ENCODE data around the gene MROH2B. TPM values are rescaled to one million over a fixed set of nuclear protein-coding genes. Genes with fewer than 3 reads are reported as not detected.

The MROH2B gene
- total RNA-seq, 1 donor from 2014 or later: not detected

DNA sequence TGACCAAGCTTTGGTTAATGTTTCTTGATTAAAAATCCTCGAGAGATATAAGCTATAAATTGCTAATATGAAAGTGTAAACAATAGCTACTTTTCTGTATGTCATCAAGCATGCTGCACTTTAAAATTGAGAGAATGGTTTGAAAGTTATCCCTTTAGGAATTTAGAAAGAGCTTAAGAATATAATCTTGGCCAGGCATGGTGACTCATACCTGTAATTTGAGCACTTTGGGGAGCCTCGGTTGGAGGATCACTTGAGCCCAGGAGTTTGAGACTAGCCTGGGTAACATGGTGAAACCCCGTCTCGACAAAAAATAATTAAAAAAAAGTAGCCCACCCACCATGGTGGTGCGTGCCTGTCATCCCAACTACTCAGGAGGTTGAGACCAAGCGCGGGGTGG, 12.2 kb upstream of the MROH2B start:
- Mint-ChIP-seq H3K36me3 (no peaks in the 10 kb centered on the region), H3K27ac (no peak overlapping the region), H3K4me1 (peaks cover 10% of the 10 kb centered on the region), H3K4me3 (no peak overlapping the region), H3K9me3 (peaks cover 22% of the 10 kb centered on the region), H3K27me3 (ENCODE audit: insufficient read depth, low read depth) (peaks cover 2% of the 10 kb centered on the region)
- H3K27me3 ChIP-seq: no peaks in the 10 kb centered on the region
- no peaks in the 10 kb centered on the region for H3F3A ChIP-seq (ENCODE audit: low read depth)
- H3K9me3 ChIP-seq (ENCODE audit: low read depth): no peaks in the 10 kb centered on the region
- no peak overlapping the region for H2AFZ ChIP-seq (replicated peaks)
- H3K4me3 ChIP-seq: no peak overlapping the region
- no peaks in the 10 kb centered on the region for H3K79me2 ChIP-seq (ENCODE audit: low read depth)
- TF ChIP-seq, protein P1, sequence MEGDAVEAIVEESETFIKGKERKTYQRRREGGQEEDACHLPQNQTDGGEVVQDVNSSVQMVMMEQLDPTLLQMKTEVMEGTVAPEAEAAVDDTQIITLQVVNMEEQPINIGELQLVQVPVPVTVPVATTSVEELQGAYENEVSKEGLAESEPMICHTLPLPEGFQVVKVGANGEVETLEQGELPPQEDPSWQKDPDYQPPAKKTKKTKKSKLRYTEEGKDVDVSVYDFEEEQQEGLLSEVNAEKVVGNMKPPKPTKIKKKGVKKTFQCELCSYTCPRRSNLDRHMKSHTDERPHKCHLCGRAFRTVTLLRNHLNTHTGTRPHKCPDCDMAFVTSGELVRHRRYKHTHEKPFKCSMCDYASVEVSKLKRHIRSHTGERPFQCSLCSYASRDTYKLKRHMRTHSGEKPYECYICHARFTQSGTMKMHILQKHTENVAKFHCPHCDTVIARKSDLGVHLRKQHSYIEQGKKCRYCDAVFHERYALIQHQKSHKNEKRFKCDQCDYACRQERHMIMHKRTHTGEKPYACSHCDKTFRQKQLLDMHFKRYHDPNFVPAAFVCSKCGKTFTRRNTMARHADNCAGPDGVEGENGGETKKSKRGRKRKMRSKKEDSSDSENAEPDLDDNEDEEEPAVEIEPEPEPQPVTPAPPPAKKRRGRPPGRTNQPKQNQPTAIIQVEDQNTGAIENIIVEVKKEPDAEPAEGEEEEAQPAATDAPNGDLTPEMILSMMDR (IDR thresholded peaks at IDR 0.05): no peak
- TF ChIP-seq EZH2phosphoT487 (IDR thresholded peaks at IDR 0.05) (no peak), EZH2 (IDR thresholded peaks at IDR 0.05) (no peak)
- no peak overlapping the region for H3K4me2 ChIP-seq
- H3K27ac ChIP-seq: no peak overlapping the region
- no peaks in the 10 kb centered on the region for H3K4me1 ChIP-seq
- DNase-seq (ENCODE audit: low spot score): no peak
- no peaks in the 10 kb centered on the region for H4K20me1 ChIP-seq (ENCODE audit: low read depth)
- H3K9ac ChIP-seq: no peak overlapping the region
- H3K36me3 ChIP-seq: no peaks in the 10 kb centered on the region

DNA sequence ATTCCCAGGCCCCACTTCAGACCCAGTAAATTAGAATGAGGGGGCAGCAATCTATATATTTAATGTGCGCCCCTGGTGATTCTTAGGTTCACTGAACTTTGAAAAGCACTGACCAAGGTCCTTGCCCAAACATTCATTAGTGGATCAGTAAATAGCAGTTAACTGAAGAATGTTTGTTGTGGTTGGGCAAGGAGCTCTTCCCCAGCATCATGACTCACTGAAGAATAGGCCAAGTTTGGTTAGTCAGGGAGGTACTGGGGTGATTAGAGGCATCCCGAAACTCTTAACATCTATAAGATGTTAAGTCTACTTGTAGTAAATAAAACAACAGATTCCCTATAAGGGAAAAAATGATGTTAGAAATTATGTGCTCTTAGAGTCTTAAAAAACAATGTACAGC, 833 bp upstream of the MROH2B start:
- Mint-ChIP-seq H3K27me3 (ENCODE audit: insufficient read depth, low read depth) (no peaks in the 10 kb centered on the region), H3K9me3 (peaks cover 2% of the 10 kb centered on the region), H3K27ac (no peak overlapping the region), H3K4me3 (no peak overlapping the region), H3K4me1 (no peaks in the 10 kb centered on the region), H3K36me3 (no peaks in the 10 kb centered on the region)
- no peaks in the 10 kb centered on the region for H3K9me3 ChIP-seq (ENCODE audit: low read depth)
- no peaks in the 10 kb centered on the region for H3K36me3 ChIP-seq
- no peak for DNase-seq (ENCODE audit: low spot score)
- no peaks in the 10 kb centered on the region for H3K27me3 ChIP-seq
- no peaks in the 10 kb centered on the region for H3K4me1 ChIP-seq
- H3K79me2 ChIP-seq (ENCODE audit: low read depth): no peaks in the 10 kb centered on the region
- H3K4me3 ChIP-seq: no peak overlapping the region
- H3K9ac ChIP-seq: no peak overlapping the region
- TF ChIP-seq EZH2 (IDR thresholded peaks at IDR 0.05): no peak
- TF ChIP-seq EZH2phosphoT487 (IDR thresholded peaks at IDR 0.05): no peak
- TF ChIP-seq, protein P1 (IDR thresholded peaks at IDR 0.05): no peak
- no peak overlapping the region for H3K27ac ChIP-seq
- no peak overlapping the region for H3K4me2 ChIP-seq
- no peak overlapping the region for H2AFZ ChIP-seq (replicated peaks)
- no peaks in the 10 kb centered on the region for H4K20me1 ChIP-seq (ENCODE audit: low read depth)
- no peaks in the 10 kb centered on the region for H3F3A ChIP-seq (ENCODE audit: low read depth)

GRCh38 chr5:41067714-41068568, 3.2 kb downstream of the MROH2B start:
- no peak overlapping the region for H3K4me2 ChIP-seq
- H3K4me3 ChIP-seq: no peak overlapping the region
- no peaks in the 10 kb centered on the region for H3K9me3 Mint-ChIP-seq
- DNase-seq (ENCODE audit: low spot score): no peak
- no peaks in the 10 kb centered on the region for H3K4me1 ChIP-seq
- H3F3A ChIP-seq (ENCODE audit: low read depth): no peaks in the 10 kb centered on the region
- H3K79me2 ChIP-seq (ENCODE audit: low read depth): no peaks in the 10 kb centered on the region
- no peak overlapping the region for H3K9ac ChIP-seq
- H3K4me3 Mint-ChIP-seq: no peak overlapping the region
- no peak overlapping the region for H3K27ac Mint-ChIP-seq
- no peaks in the 10 kb centered on the region for H3K4me1 Mint-ChIP-seq
- H4K20me1 ChIP-seq (ENCODE audit: low read depth): no peaks in the 10 kb centered on the region
- TF ChIP-seq EZH2 (IDR thresholded peaks at IDR 0.05): no peak
- TF ChIP-seq, protein P1 (IDR thresholded peaks at IDR 0.05): no peak
- no peaks in the 10 kb centered on the region for H3K36me3 Mint-ChIP-seq
- H3K36me3 ChIP-seq: no peaks in the 10 kb centered on the region
- no peak overlapping the region for H2AFZ ChIP-seq (replicated peaks)
- H3K27me3 Mint-ChIP-seq (ENCODE audit: insufficient read depth, low read depth): no peaks in the 10 kb centered on the region
- no peaks in the 10 kb centered on the region for H3K27me3 ChIP-seq
- no peak overlapping the region for H3K27ac ChIP-seq
- H3K9me3 ChIP-seq (ENCODE audit: low read depth): no peaks in the 10 kb centered on the region

All from neural progenitor cell (in vitro differentiated cells).